IPS-20b (cell line): ENCODE data around the gene CDADC1.

ENCODE experiments used
- H3K27ac ChIP-seq: one replicate; pipeline ENCODE4 v1.5.1; 2013; ENCODE audit warnings: low read length
- H3K27me3 ChIP-seq: 2 replicates; pipeline ENCODE4 v1.6.1; 2013; ENCODE audit warnings: mild to moderate bottlenecking, low read length, inconsistent platforms; ENCODE audit not compliant: insufficient read depth
- H3K36me3 ChIP-seq: 2 replicates; pipeline ENCODE4 v1.6.1; 2013; ENCODE audit warnings: low read depth, mild to moderate bottlenecking, inconsistent platforms, low read length, moderate library complexity; ENCODE audit not compliant: insufficient read depth
- H3K4me1 ChIP-seq: 2 replicates; pipeline ENCODE4 v1.6.1; 2013; ENCODE audit warnings: mild to moderate bottlenecking, control low read depth, inconsistent platforms, low read length, moderate library complexity; ENCODE audit not compliant: insufficient read depth
- H3K4me3 ChIP-seq: 2 replicates; pipeline ENCODE4 v1.5.1; 2013; ENCODE audit warnings: mild to moderate bottlenecking, low read length, inconsistent platforms
- H3K9ac ChIP-seq: 2 replicates; pipeline ENCODE4 v1.6.1; 2013; ENCODE audit warnings: low read depth, mild to moderate bottlenecking, inconsistent platforms, low read length, moderate library complexity
- H3K9me3 ChIP-seq: 2 replicates; pipeline ENCODE4 v1.6.1; 2013; ENCODE audit warnings: mild to moderate bottlenecking, low read depth, low read length, inconsistent platforms; ENCODE audit not compliant: insufficient read depth

Gene CDADC1

DNA sequence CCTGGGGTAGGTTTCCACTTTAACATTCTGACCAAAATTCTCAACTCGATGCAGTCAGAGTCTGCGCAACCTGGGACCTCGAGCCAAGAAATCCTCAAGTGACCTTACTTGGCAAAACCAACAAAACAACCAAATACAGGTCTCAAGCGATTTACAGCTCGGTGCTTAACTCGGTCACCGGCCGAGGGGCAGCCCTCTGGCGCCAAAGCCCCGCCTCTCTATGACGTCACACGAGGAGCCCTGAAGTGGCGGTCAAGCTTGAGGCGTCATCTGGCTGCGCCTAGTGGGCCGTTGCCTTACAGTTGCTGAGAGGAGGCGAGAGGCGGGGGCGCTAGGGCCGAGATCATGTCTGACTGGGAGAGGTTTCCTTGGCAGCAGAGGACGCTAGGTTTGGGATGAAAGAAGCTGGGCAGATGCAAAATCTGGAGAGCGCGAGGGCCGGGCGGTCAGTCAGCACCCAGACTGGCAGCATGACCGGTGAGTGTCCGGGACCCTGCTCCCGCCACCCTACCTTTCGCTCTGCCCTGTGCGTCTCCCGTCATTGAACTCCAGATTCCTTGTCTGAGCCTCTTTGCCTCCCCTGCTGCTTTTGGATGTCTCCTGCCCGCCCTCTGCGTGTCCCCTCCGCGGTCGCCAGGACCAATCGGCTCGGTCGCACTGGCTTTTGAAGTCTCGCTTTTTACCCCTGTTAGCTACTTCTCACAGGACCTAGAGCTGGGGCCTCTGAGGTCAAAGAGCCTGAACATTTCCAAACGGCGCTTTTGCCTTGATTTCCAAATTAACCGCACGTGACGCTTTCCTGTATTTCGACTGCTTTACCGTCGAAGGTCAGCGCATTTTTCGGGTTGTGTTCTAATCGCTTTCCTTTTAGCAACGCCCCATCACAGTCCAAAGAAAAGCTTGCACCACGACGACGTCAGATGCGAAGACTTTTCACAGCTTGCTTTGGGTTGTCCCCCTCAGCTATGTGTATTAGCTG is at the start of gene CDADC1:
Gene CDADC1, plus strand, starts transcription at position 283 of the 979 bp plus-strand sequence. Its CDS starts 113 bp downstream, at position 396.
- Histone ChIP-seq H3K9me3 (no peaks in the 10 kb centered on the region), H3K4me3 (peak within 1 kb of the TSS; percentile 73), H3K9ac (peak within 1 kb of the TSS; percentile 77), H3K4me1 (peaks cover 6% of the 10 kb centered on the region), H3K27me3 (no peaks in the 10 kb centered on the region), H3K36me3 (no peaks in the 10 kb centered on the region), H3K27ac (no peak within 1 kb of the TSS)

DNA sequence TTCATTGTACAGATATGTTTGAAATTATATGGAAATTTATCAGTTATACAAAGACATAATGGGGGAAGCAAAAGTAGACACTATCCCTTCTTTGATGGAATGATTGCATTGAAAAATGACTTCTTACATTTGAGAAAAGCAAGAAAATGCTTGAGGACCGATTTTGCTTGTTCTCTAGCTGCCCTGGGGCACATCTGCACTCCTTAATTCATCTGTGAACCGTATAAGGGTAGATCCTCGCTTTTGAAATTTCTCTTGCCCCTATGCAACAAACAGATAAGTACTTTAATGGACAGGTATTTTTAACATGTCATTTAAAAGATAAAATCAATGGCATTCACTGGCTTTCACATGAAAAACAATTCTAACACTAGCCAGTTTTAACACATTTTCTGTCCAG is 41.1 kb upstream of the CDADC1 start:
- Histone ChIP-seq H3K4me3 (no peak overlapping the region), H3K27me3 (no peaks in the 10 kb centered on the region), H3K9me3 (no peaks in the 10 kb centered on the region), H3K27ac (no peak overlapping the region), H3K4me1 (no peaks in the 10 kb centered on the region), H3K36me3 (peaks cover 76% of the 10 kb centered on the region), H3K9ac (no peak overlapping the region)

DNA sequence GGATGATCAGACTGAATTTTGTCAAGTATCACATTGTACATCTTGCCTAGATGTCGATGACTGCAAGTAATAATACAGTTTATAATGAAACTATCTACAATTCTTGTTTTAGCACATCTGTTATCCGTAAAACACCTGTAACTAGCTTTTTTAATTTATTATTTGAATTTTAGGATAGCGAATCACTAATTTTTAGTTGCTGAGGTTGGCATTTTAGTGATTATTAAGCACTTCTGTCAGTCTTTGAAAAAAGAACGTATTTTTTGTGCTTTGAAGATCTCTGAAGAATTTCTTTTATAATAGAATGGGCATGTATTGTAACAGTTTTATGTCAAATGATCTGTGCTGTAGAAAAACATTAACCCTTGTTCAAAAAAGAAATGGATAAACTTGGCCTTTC is 39.1 kb upstream of the CDADC1 start:
- Histone ChIP-seq H3K36me3 (peaks cover 56% of the 10 kb centered on the region), H3K9me3 (no peaks in the 10 kb centered on the region), H3K27ac (no peak overlapping the region), H3K27me3 (no peaks in the 10 kb centered on the region), H3K9ac (no peak overlapping the region), H3K4me3 (no peak overlapping the region), H3K4me1 (no peaks in the 10 kb centered on the region)

DNA sequence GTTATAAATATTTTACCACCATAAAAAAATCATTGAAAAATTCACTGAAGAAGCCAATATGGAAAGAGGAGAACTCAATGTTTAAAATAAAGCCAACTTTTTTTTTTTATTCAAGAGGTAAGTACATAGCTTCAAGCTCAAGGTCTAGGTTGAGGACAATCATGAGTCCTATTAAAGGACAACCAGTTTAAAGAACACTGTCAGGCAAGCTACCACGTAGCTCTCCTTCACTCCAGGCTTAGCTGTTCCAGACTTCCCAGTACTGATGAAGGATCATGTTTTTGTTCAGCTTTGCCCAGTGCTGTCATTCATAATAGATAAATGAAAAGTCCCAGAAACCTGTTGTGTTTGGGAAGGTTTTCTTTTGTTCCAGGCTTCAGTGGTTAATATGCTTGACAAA is 37.6 kb upstream of the CDADC1 start:
- peaks cover 41% of the 10 kb centered on the region for H3K36me3 ChIP-seq
- H3K9ac ChIP-seq, result no peak overlapping the region
- H3K4me1 ChIP-seq, result peaks cover 3% of the 10 kb centered on the region; the same call in 1 of the 2 replicates
- H3K27ac ChIP-seq, result no peak overlapping the region
- H3K27me3 ChIP-seq, result no peaks in the 10 kb centered on the region
- no peaks in the 10 kb centered on the region for H3K9me3 ChIP-seq
- no peak overlapping the region for H3K4me3 ChIP-seq

DNA sequence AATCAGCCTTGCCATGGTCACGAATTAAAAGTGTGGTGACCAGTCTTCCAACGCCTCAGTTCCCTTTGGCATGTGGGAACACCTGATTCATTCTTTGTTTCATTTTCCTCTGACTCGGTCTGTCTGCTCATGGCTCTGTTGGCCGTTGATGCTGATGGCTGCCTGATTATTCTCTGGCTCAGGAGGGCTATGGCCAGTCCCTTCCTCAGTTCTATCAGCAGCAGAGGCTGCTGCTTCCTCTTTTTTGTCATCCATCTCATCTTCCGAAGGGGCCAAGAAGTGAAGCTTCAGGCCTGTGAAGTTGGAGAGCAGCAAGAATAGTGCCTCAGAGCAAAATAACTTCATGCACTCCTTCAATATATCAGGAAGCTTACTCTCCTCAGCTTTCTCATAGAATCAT is 37.1 kb upstream of the CDADC1 start:
- H3K9ac ChIP-seq, result no peak overlapping the region
- H3K4me3 ChIP-seq, result no peak overlapping the region

DNA sequence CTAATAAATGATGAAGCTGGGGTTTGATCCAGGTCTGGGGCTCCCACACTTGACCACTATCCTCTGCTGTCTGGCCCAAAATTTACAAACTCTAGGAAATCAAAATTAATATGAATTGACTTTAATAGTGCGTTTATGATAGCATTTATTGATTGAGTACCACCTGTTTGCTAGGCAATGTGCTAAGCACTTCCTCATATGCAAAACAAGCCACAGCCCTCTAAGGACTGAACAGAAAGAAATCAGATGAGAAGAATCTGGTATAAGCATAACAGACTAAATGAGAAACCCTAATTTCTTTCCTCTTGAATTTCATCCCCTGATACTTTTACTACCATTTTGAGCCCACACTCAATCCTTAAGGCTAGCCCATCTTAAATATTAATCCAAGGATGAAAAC is 34.2 kb upstream of the CDADC1 start:
- Histone ChIP-seq H3K27me3 (peaks cover 28% of the 10 kb centered on the region), H3K36me3 (peaks cover 8% of the 10 kb centered on the region; the same call in 1 of the 2 replicates), H3K27ac (no peak overlapping the region), H3K9ac (no peak overlapping the region), H3K9me3 (no peaks in the 10 kb centered on the region), H3K4me3 (no peak overlapping the region), H3K4me1 (peaks cover 6% of the 10 kb centered on the region; the same call in 1 of the 2 replicates)

More for the DNA sequence above, 37.1 kb upstream of the CDADC1 start:
- peaks cover 3% of the 10 kb centered on the region; the same call in 1 of the 2 replicates for H3K4me1 ChIP-seq
- H3K27ac ChIP-seq, result no peak overlapping the region
- H3K36me3 ChIP-seq, result peaks cover 36% of the 10 kb centered on the region
- no peaks in the 10 kb centered on the region for H3K27me3 ChIP-seq
- no peaks in the 10 kb centered on the region for H3K9me3 ChIP-seq

DNA sequence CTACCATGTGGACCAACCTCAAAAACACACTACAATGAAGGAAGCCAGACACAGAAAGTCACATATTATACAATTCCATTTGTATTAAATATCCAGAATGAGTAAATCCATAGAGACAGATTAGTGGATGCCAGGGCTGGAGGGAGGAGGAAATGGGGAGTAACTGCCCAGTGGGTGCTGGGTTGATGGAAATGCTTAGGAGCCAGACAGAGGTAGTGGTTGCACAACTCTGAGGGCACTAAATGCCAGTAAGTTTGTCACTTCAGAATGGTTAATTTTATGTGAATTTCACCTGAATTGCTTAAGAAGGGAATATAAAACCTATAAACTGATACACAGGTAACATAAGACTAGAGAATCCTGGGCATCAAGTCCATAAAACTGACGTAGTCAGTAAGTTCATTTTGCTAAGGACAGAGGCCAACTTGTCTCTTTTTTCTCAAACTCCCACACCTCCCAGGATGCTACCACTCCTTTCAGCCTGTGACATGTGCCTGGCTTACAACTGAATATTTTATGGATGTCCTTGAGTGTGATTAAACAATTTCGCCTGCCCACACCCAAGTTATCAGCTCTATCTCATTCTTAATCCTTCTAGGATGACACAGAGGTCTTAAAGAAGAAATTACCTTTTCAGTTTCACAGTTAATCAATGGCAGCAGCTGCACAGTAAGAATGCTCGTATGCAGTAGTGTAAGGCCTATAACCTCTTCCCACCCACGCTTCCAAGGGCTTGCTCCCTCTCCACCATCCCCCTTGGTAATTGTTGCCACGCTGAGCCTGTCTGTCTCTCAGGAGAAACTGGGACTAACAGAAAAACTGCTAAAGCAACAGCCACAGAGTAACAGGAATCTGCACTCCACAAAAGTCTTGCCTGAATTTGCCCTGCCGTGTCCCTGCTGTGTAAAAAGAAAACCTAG is 33.5 kb upstream of the CDADC1 start:
- 0 out of 2 replicates have a peak, but pooled peaks cover under 1% of the 10 kb centered on the region for H3K36me3 ChIP-seq
- no peaks in the 10 kb centered on the region for H3K9me3 ChIP-seq
- no peak overlapping the region for H3K9ac ChIP-seq
- no peak overlapping the region for H3K4me3 ChIP-seq
- H3K27ac ChIP-seq, result no peak overlapping the region
- H3K4me1 ChIP-seq, result peaks cover 6% of the 10 kb centered on the region; the same call in 1 of the 2 replicates
- H3K27me3 ChIP-seq, result peaks cover 35% of the 10 kb centered on the region

DNA sequence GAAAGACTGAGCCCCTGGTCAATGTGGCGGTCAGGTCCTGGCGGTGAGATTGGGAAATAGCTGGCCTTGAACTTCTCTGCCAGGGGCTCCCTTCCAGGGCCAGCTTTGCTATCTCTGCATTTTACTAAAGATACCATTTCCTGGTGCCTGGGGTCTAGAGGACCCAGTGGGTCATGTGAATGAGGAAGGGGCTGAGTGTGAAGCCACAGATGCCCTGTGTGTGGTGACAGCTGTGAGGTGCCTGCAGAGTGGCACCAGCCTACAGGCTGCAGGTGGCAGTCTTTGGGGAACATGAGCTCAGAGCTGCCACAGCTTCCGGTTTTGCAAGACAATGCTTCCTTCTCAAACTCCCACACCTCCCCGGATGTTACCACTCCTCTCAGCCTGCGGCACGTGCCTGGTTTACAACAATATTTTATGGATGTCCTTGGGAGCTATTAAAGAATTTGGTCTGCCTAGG is 32.8 kb upstream of the CDADC1 start:
- no peak overlapping the region for H3K27ac ChIP-seq
- H3K9me3 ChIP-seq, result no peaks in the 10 kb centered on the region
- no peaks in the 10 kb centered on the region for H3K36me3 ChIP-seq
- H3K4me1 ChIP-seq, result peaks cover 6% of the 10 kb centered on the region; the same call in 1 of the 2 replicates
- H3K4me3 ChIP-seq, result no peak overlapping the region
- no peak overlapping the region for H3K9ac ChIP-seq
- peaks cover 42% of the 10 kb centered on the region for H3K27me3 ChIP-seq

DNA sequence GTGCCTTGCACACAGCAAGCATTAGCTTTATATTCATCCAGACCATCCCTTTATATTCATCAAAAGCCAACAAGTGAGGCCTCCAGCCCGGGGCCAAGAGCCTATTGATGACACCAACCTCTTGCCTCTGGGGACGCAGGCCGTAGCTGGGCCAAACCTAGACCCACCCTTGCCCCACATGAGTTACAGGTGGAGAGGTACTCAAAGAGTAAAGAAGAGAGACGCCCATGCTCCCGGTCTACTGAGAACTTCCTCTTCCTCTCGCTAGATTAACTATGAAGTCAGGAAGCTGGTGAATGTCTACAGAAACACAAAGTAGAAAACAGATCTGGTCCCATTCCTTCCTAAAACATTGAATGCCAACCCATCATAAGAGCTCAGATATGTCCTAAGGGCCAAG is 31.4 kb upstream of the CDADC1 start:
- peaks cover 56% of the 10 kb centered on the region for H3K27me3 ChIP-seq

DNA sequence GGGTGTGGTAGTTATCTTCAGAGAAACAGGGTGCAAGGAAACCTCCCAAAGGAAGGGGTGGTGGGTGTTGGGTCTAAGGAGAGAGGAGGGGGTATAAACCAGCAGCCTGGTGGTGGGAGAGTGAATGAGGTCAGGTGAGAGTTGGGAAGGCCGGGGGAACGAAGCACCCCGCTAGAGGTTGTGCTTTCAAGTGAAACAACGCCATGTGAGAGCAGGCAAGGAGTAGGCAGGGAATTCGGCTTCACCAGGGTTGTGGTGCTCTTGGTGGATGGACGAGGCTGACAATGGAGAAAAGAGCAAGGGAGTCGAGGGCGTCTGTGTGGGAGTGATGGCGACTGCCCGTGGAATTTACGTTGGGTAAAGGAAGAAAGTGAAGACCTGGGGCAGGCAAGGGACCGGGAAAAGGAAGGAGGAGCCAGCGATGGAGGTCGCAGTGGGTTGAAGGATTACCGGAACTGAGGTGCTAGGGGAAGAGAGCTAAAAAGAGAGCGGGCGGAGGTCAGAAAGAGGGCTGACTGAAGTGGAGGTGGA is 29.7 kb upstream of the CDADC1 start:
- Histone ChIP-seq H3K36me3 (no peaks in the 10 kb centered on the region), H3K4me1 (peaks cover 6% of the 10 kb centered on the region; the same call in 1 of the 2 replicates), H3K4me3 (peak overlapping the region; percentile 70), H3K9ac (no peak overlapping the region), H3K27me3 (peaks cover 72% of the 10 kb centered on the region), H3K9me3 (no peaks in the 10 kb centered on the region), H3K27ac (no peak overlapping the region)

More for the DNA sequence above, 31.4 kb upstream of the CDADC1 start:
- H3K4me1 ChIP-seq, result peaks cover 6% of the 10 kb centered on the region; the same call in 1 of the 2 replicates
- H3K27ac ChIP-seq, result no peak overlapping the region
- no peak overlapping the region for H3K9ac ChIP-seq
- H3K36me3 ChIP-seq, result no peaks in the 10 kb centered on the region
- H3K4me3 ChIP-seq, result no peak overlapping the region
- H3K9me3 ChIP-seq, result no peaks in the 10 kb centered on the region

DNA sequence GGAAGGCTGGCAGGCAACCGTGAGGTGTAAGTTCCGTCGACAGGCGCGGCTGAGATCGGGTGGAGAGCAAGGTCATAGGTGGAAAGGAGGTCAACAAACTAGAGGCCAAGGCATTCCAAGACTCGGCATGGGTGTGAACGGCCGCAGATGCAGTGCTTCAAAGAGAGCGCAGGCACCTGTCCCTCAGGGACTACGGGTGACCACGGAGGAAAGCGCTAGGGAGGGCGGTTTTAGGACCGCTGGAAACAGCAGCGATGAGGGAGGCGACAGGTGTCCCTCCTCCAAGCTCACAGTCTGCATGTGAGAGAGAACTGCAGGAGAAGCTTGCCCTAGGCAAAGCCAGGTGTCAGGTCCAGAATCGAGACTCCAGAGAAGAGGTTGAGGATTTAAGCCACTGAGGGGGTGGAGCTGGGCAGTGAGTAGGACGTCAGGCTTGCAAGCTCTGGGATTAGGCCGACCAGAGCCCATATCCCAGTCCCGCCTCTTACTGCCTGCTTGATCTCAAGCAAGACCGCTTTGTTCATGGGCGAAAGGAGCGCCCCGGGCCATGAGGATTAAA is 29.2 kb upstream of the CDADC1 start:
- H3K27ac ChIP-seq, result no peak overlapping the region
- peak overlapping the region; percentile 70 for H3K4me3 ChIP-seq
- no peaks in the 10 kb centered on the region for H3K9me3 ChIP-seq
- H3K36me3 ChIP-seq, result no peaks in the 10 kb centered on the region
- H3K4me1 ChIP-seq, result peaks cover 6% of the 10 kb centered on the region; the same call in 1 of the 2 replicates
- H3K9ac ChIP-seq, result no peak overlapping the region
- H3K27me3 ChIP-seq, result peaks cover 78% of the 10 kb centered on the region
